HTR-8/SVneo (cell line): ENCODE data around the gene UGP2.
"Not testable (repeated sequence)": the region's sequence is repeated elsewhere in the genome, so short reads cannot be mapped to it uniquely, and the experiment has no call there.

ENCODE experiments used
- DNase-seq: peaks from one replicate; pipeline ENCODE4 v3.0.0; 2011; ENCODE audit warnings: low spot score, mixed read lengths; ENCODE audit not compliant: insufficient read length
- FAIRE-seq: peaks from 2 replicates; lab custom pipeline; 2011; peaks lifted over from hg19 to GRCh38; lab: Jason Lieb, UNC

The UGP2 gene

GRCh38 chr2:63837036-63837594, 4.6 kb upstream of the UGP2 start:
- no peak for DNase-seq
- FAIRE-seq = no peak

DNA sequence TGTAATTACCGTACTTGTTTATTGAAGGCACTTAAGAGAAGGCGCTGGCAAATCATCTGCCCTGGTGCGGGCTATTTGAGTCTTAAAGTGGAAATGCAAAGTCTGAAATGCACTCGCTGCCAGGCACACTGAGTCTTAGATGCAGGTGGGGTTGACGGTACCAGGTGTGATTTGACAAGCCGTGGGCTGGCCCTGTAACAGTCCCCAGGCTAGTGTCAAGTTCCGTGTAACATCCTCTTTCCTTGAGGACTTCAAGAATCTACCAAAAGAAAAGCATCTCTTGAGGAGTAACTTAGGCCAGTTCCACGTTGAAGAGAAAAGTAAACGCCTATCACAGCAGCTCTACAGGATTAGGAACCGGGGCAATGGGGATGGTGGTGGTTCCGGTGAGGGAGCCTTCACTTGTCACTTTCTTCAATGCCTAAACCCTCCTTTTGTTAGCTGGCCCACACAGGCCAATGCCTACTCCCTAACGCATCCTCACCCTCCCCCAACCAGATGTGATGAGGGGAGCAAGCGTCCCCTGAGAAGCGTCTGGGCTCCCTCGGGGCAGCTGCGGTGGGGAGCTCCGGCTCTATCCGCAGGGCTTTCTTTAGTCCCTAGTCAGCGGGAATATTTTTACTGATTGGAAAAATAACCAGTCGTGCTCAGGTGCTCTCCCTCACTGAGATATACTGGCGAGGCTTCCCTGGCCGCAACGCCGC, 1.5 kb upstream of the UGP2 start:
- peak; percentile 35 for DNase-seq
- FAIRE-seq = no peak

GRCh38 chr2:63840785-63841253, 877 bp upstream of the UGP2 start:
- FAIRE-seq (peak; percentile 96), DNase-seq (peak; percentile 97)

DNA sequence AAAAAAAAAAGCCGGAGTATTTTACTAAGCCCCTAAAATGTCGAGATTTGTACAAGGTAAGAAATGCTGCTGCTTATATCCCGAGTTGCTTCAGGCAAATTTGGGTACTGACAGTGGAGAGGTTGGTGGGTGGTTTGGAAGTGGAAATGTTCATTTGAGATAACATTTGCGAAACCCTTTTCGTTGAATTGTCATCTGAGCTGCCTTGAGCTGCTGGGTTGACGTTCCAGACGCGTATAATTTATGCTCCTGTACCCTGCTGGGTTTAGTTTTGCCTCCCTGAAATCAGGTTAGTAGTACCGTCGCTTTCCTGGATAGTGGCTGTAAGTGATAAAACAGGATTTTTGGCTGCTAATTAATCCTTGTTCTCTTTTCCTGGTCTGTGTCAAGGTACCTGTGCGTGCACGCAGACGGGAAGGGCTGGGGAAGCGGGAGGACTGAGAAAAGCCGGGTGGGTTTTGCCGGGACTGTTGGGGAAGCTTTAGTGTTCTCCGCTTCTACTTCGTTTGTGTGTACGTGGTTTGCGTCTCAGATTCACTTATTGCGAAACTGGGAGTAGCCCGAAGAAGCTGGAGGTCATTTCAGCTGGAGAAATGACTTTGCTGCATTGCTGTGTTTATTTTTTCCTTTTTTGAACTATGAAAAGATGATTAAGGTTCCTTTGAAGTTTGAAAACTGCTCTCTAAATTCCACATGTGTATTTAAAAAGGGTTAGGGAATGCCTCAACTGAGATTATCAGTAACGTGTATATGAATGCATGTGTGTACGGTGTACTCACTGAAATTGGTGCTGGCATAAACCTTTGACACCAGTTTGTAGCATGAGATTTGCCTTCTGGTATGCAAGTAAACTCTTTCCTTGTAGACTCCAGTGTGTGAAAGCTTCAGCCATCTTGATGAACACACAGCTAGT, 709 bp downstream of the UGP2 start:
- DNase-seq (peak; percentile 51), FAIRE-seq (no peak)

GRCh38 chr2:63843093-63843492, 1.4 kb downstream of the UGP2 start:
- FAIRE-seq = no peak

DNA sequence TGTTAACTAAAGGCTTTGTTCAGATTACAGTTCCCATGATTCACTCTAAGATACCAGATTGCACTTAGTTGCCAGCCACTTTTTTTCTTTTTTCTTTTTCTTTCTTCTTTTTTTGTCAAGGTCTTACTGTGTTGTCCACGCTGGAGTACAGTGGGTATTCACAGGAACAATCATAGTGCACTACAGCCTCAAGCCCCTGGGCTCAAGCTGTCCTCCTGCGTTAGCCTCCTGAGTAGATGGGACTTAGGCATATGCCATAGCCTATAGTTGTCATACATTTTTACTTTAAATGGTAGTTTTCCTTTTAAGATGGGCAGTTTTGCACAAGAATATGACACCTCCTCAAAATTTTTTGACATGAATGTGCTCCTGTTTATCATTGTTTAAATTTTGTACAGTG, 2.1 kb downstream of the UGP2 start:
- no peak for DNase-seq
- FAIRE-seq = no peak

More at GRCh38 chr2:63843093-63843492, 1.4 kb downstream of the UGP2 start:
- DNase-seq = no peak

GRCh38 chr2:63844616-63845015, 2.9 kb downstream of the UGP2 start:
- FAIRE-seq = no peak
- DNase-seq = no peak

DNA sequence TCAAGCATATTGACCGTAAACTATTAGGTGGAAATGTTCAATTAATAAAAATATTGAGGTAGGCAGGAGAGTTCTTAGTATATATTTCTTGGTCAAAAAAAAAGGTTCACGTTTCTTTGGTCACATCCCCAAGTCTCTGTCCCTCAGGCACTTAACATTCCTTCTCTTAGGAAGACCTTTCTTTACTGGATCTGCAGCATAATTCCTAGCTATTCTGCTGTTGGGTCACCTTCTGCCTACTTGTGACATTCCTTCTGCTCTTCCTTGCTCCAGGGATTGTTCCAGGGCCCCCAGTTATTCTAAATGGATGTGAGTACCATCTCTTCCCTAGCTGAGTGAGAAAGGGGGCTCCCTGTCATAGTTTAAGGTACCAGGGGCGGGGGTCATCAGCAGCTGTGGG, 4.2 kb downstream of the UGP2 start:
- no peak for DNase-seq
- no peak for FAIRE-seq

DNA sequence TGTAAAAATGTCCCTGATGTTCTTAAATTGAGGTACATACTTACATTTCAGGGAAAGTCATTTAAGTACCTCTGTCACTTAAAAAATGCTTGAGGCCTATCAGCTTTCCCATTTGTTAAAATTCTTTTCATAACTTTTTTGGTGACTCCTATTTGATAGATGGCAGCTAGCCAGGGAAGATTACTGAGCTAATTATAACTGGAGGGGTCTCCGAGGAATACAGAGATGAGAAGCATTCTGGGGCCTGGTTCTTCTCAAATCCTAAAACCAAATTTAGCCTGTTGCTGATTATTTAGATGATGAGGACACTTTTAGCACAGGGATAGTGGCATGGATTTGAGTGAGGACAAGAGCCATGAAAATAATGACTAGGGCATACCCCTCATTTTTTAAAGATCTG, 4.8 kb downstream of the UGP2 start:
- FAIRE-seq (no peak), DNase-seq (no peak)

- not testable (repeated sequence) for DNase-seq, FAIRE-seq
These were observed 5.9 kb downstream of the UGP2 start for GRCh38 chr2:63847571-63847970.

DNA sequence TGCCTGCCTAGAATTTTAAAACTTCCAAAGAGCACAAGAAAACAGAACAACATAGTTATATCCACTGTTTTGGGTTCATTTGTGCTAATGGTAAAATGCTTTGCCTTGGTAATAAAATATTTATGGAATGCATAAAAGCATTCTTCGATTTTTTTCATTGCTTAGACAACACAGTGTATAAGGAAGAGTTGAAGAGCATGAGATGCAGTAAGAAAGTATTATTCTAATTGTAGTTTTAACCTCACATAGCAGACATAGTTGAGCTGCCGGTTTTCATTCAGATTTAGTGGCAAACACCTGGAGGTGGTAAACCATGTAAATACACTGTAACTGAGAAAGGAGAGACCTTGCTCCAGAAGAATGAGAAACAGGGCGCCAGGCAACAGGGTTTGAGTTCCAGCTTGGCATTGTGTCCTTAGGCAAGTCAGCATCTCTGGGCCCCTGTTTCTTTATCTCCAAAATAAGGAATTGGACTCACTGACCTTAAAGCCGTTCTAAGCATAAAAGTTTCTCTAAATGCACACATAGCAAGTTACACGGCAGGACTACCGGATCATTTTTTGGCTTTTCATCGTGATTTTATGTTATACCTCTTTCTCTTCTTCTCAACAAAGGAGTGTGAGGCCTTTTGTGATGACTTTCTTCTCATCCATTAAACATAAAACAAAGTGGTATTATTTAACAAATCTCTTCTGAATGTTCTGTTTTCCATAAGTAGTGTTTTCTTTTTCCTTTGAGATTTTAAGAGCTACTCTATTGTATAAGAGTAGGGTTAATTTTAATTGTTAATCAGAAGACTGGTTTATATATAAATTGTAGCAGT, 7.9 kb downstream of the UGP2 start:
- no peak for DNase-seq
- FAIRE-seq = no peak

- FAIRE-seq (no peak), DNase-seq (no peak)
These were observed 8.5 kb downstream of the UGP2 start for GRCh38 chr2:63850204-63850571.

- FAIRE-seq = no peak
- no peak for DNase-seq
These were observed 9.0 kb downstream of the UGP2 start for GRCh38 chr2:63850649-63851048.

GRCh38 chr2:63851691-63852311, 10.1 kb downstream of the UGP2 start:
- FAIRE-seq (no peak), DNase-seq (no peak)

- DNase-seq (no peak), FAIRE-seq (peak; percentile 52)
These were observed 12.0 kb downstream of the UGP2 start for GRCh38 chr2:63853527-63854310.

DNA sequence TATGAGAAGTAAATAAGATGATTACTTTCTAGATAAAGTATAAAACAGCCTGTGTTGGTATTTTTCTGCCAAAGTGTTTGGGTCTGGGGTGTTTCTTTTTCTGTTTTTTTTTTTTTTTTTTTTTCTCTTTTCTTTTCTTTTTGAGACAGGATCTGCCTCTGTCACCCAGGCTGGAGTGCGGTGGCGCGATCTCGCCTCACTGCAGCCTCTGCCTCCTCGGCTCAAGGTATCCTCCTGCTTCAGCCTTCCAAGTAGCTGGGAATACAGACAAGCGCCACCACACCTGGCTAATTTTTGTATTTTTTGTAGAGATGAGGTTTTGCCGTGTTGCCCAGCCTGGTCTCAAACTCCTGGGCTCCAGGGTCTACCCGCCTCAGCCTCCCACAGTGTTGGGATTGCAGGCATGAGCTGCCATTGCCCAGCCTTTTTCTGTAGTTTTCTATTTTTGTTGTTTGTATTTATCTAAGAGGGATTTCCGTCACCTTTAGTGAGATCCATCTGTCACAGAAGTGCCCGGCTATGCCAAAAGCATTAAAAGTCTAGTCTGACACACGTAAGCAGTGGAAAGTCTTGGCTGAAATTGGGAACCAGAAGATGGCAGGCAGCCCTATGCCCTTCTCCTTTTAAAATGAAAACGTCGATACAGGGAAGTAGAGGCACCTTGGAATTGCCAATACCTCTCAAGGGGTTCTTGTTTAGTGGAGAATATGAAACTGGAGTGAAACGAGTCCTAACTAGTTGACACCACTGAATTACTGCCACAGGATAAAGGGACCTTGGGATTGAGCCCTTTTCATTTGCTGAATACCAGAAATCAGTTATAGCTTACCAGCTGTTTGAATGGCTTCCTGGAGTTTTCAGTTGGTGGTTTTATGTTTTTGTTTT, 14.0 kb downstream of the UGP2 start:
- FAIRE-seq = no peak
- no peak for DNase-seq

GRCh38 chr2:63856303-63856603, 14.6 kb downstream of the UGP2 start:
- DNase-seq (no peak), FAIRE-seq (no peak)

DNA sequence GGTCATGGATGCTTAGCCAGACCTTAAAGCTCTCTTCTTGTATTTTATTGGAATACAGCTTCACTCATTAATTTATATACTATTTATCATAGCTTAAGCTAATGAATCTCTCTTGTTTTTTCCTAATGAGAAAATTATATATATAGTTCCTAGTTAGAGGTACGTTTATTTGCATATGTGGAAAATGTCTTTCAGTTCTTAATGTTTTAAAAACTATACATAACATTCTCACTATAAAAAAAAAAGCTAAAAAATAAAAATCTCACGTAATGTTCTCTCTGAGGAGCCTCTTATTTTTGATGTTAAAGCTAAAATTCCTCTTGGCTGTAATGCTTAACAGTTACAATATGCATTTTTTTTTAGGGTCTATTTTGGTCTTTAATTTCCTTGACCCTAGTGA, 16.6 kb downstream of the UGP2 start:
- DNase-seq (no peak), FAIRE-seq (no peak)
